HG02870 (cell line): ENCODE results near the gene TCF21.
"Not testable (repeated sequence)": the region's sequence is repeated elsewhere in the genome, so short reads cannot be mapped to it uniquely, and the experiment has no call there.

Source experiments
- ATAC-seq: cut with Tn5 transposase; IDR thresholded peaks from one replicate; pipeline ENCODE4 v1.9.1; 2021; ENCODE audit warnings: mild to moderate bottlenecking, moderate library complexity; ENCODE audit not compliant: unreplicated experiment

Gene TCF21

GRCh38 chr6:133921249-133921859 is 32.4 kb downstream of the TCF21 start:
- ATAC-seq, result peak; percentile 60

GRCh38 chr6:133923938-133924593 is 35.2 kb downstream of the TCF21 start:
- ATAC-seq, result peak; percentile 78

GRCh38 chr6:133931221-133931620 is 42.3 kb downstream of the TCF21 start:
- not testable (repeated sequence) for ATAC-seq

- not testable (repeated sequence) for ATAC-seq
These were observed 47.4 kb downstream of the TCF21 start for GRCh38 chr6:133936352-133936751.

- ATAC-seq, result no peak
These were observed 49.0 kb downstream of the TCF21 start for GRCh38 chr6:133937909-133938308.

GRCh38 chr6:133938533-133938932 is 49.6 kb downstream of the TCF21 start:
- no peak for ATAC-seq

- ATAC-seq, result no peak
These were observed 51.1 kb downstream of the TCF21 start for GRCh38 chr6:133939778-133940667.
